ENCODE data around the gene CD3G. TPM values are rescaled to one million over a fixed set of nuclear protein-coding genes. Genes with fewer than 3 reads are reported as not detected.
"Not testable (repeated sequence)": the region's sequence is repeated elsewhere in the genome, so short reads cannot be mapped to it uniquely, and the experiment has no call there.

The CD3G gene
- polyA plus RNA-seq, 3 donors = 0.84 to 1.9 TPM; not detected in 1

DNA sequence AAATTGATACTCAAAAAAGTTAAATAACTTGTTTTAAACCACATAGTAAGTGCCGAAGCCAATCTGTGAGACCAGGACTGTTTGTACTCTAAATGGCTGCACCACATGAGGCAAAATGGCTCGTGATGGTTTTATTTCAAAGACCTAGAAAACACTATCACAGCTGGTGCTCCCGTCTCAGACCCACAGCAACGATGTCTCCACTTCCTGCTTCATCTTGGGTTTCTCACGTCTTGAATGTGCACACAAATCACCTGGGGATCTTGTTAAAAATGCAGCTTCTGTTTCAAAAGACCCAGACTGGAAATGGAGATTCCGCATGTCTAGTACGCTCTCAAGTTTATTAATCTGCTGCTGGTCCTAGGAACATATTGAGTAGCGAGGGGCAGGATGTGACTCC, 38.4 kb upstream of the CD3G start:
- H3K4me3 Mint-ChIP-seq = no peak overlapping the region
- no peak overlapping the region for H3K9ac ChIP-seq (ENCODE audit: insufficient read depth, low read length, poor library complexity, severe bottlenecking)
- no peaks in the 10 kb centered on the region for H3K27me3 ChIP-seq (ENCODE audit: control insufficient read depth in 2 of 2, insufficient read depth in 2 of 2, low read length in 2 of 2)
- no peaks in the 10 kb centered on the region for H4K20me1 ChIP-seq (ENCODE audit: insufficient read depth, low read length)
- DNase-seq = no peak
- TF ChIP-seq, protein P1, sequence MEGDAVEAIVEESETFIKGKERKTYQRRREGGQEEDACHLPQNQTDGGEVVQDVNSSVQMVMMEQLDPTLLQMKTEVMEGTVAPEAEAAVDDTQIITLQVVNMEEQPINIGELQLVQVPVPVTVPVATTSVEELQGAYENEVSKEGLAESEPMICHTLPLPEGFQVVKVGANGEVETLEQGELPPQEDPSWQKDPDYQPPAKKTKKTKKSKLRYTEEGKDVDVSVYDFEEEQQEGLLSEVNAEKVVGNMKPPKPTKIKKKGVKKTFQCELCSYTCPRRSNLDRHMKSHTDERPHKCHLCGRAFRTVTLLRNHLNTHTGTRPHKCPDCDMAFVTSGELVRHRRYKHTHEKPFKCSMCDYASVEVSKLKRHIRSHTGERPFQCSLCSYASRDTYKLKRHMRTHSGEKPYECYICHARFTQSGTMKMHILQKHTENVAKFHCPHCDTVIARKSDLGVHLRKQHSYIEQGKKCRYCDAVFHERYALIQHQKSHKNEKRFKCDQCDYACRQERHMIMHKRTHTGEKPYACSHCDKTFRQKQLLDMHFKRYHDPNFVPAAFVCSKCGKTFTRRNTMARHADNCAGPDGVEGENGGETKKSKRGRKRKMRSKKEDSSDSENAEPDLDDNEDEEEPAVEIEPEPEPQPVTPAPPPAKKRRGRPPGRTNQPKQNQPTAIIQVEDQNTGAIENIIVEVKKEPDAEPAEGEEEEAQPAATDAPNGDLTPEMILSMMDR (IDR thresholded peaks at IDR 0.05) = no peak
- no peaks in the 10 kb centered on the region for H3K79me2 ChIP-seq (ENCODE audit: insufficient read depth, low read length)
- intact Hi-C loops (cut with micrococcal nuclease) = no loop called here
- no peak overlapping the region for H3K27ac ChIP-seq (ENCODE audit: low read depth in 1 of 2, low read length in 2 of 2)
- H3K36me3 Mint-ChIP-seq = no peaks in the 10 kb centered on the region
- H3K4me2 ChIP-seq (replicated peaks; ENCODE audit: extremely low read depth, low read length, poor library complexity, severe bottlenecking) = no peak overlapping the region
- no peaks in the 10 kb centered on the region for H3K9me3 ChIP-seq (replicated peaks in 1 of 2; ENCODE audit: control insufficient read depth in 1 of 2, insufficient read depth in 1 of 2, low read length in 2 of 2)
- 72% methylated on average over 8 of the region's 8 CpGs for WGBS (ENCODE audit: insufficient coverage)
- H2AFZ ChIP-seq (ENCODE audit: insufficient read depth, low read depth, low read length, poor library complexity, severe bottlenecking) = no peak overlapping the region
- peaks cover 2 to 12% (median 3%) of the 10 kb centered on the region in 3 donors for H3K27me3 Mint-ChIP-seq (ENCODE audit: low read depth in 3 of 3)
- H3K36me3 ChIP-seq (replicated peaks in 1 of 2; ENCODE audit: control insufficient read depth in 1 of 2, insufficient read depth in 2 of 2, low read length in 2 of 2) = no peaks in the 10 kb centered on the region
- H3K9me3 Mint-ChIP-seq = peaks cover 0 to 3% (median 0%) of the 10 kb centered on the region in 7 donors
- no peak overlapping the region for H3K27ac Mint-ChIP-seq
- no peak overlapping the region for H3K4me3 ChIP-seq (replicated peaks in 1 of 3; ENCODE audit: low read depth in 2 of 3, low read length in 3 of 3)
- H3K4me1 ChIP-seq (ENCODE audit: control insufficient read depth in 1 of 2, insufficient read depth in 2 of 2, low read length in 2 of 2) = no peaks in the 10 kb centered on the region
- peaks cover 5% of the 10 kb centered on the region for H3K4me1 Mint-ChIP-seq

DNA sequence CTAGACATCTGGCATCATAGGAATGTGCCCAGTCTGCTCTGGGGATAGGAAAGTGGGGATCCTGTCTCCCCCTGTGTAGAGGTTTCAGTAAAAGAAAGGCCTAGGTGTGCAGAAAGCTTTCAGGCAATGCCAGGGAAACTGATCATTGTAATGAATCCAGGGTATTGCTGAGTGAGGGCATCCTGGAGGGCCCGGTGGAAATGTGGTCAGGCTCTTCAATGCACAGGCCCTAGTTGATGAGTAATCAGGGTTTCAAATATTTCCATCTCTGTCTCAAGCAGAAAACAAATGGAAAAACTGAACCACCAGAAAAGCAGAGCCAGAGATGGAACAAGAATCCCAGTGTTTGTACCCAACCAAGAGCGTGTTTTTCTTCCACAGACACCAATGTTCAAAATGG, 37.6 kb upstream of the CD3G start:
- no peak overlapping the region for H3K4me3 Mint-ChIP-seq
- intact Hi-C loops (cut with micrococcal nuclease) = no loop called here
- TF ChIP-seq, protein P1 (IDR thresholded peaks at IDR 0.05) = no peak
- H3K4me2 ChIP-seq (replicated peaks; ENCODE audit: extremely low read depth, low read length, poor library complexity, severe bottlenecking) = no peak overlapping the region
- WGBS (ENCODE audit: insufficient coverage) = no CpG with 5 or more reads among the region's 2 CpGs
- no peaks in the 10 kb centered on the region for H4K20me1 ChIP-seq (ENCODE audit: insufficient read depth, low read length)
- no peak overlapping the region for H3K4me3 ChIP-seq (replicated peaks in 1 of 3; ENCODE audit: low read depth in 2 of 3, low read length in 3 of 3)
- no peak overlapping the region for H3K9ac ChIP-seq (ENCODE audit: insufficient read depth, low read length, poor library complexity, severe bottlenecking)
- no peaks in the 10 kb centered on the region for H3K36me3 Mint-ChIP-seq
- DNase-seq = no peak
- H3K27me3 Mint-ChIP-seq (ENCODE audit: low read depth in 3 of 3) = peaks cover 2 to 12% (median 3%) of the 10 kb centered on the region in 3 donors
- no peak overlapping the region for H2AFZ ChIP-seq (ENCODE audit: insufficient read depth, low read depth, low read length, poor library complexity, severe bottlenecking)
- no peaks in the 10 kb centered on the region for H3K9me3 ChIP-seq (replicated peaks in 1 of 2; ENCODE audit: control insufficient read depth in 1 of 2, insufficient read depth in 1 of 2, low read length in 2 of 2)
- no peaks in the 10 kb centered on the region for H3K79me2 ChIP-seq (ENCODE audit: insufficient read depth, low read length)
- H3K27ac ChIP-seq (ENCODE audit: low read depth in 1 of 2, low read length in 2 of 2) = no peak overlapping the region
- no peak overlapping the region for H3K27ac Mint-ChIP-seq
- no peaks in the 10 kb centered on the region for H3K36me3 ChIP-seq (replicated peaks in 1 of 2; ENCODE audit: control insufficient read depth in 1 of 2, insufficient read depth in 2 of 2, low read length in 2 of 2)
- peaks cover 0 to 3% (median 0%) of the 10 kb centered on the region in 7 donors for H3K9me3 Mint-ChIP-seq
- H3K4me1 Mint-ChIP-seq = peaks cover 5% of the 10 kb centered on the region
- no peaks in the 10 kb centered on the region for H3K4me1 ChIP-seq (ENCODE audit: control insufficient read depth in 1 of 2, insufficient read depth in 2 of 2, low read length in 2 of 2)
- H3K27me3 ChIP-seq (ENCODE audit: control insufficient read depth in 2 of 2, insufficient read depth in 2 of 2, low read length in 2 of 2) = no peaks in the 10 kb centered on the region

DNA sequence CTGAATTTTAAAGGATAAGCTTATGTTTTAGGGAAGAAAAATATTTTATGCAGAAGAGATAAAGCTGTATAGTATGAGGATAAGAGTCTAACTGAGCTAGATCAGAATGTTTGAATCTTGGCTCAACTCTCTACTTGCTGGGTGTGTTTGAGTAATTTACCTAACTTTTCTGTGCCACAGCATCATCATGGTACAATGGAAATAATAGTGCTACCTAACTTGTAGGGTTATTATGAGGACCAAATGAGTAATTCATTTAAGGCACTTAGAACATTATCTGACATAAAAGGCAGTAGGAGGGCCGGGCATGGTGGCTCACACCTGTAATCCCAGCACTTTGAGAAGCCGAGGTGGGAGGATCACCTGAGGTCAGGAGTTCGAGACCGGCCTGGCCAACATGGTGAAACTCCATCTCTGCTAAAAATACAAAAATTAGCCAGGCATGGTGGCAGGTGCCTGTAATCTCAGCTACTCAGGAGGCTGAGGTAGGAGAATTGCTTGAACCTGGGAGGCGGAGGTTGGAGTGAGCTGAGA, 35.1 kb upstream of the CD3G start:
- H3K9ac ChIP-seq (ENCODE audit: insufficient read depth, low read length, poor library complexity, severe bottlenecking); intact Hi-C loops (cut with micrococcal nuclease); H4K20me1 ChIP-seq (ENCODE audit: insufficient read depth, low read length); H3K27me3 Mint-ChIP-seq (ENCODE audit: low read depth in 3 of 3); H3K36me3 Mint-ChIP-seq; H3K9me3 ChIP-seq (replicated peaks in 1 of 2; ENCODE audit: control insufficient read depth in 1 of 2, insufficient read depth in 1 of 2, low read length in 2 of 2); H3K4me3 Mint-ChIP-seq; H3K4me1 ChIP-seq (ENCODE audit: control insufficient read depth in 1 of 2, insufficient read depth in 2 of 2, low read length in 2 of 2); H3K36me3 ChIP-seq (replicated peaks in 1 of 2; ENCODE audit: control insufficient read depth in 1 of 2, insufficient read depth in 2 of 2, low read length in 2 of 2); H3K27me3 ChIP-seq (ENCODE audit: control insufficient read depth in 2 of 2, insufficient read depth in 2 of 2, low read length in 2 of 2); H2AFZ ChIP-seq (ENCODE audit: insufficient read depth, low read depth, low read length, poor library complexity, severe bottlenecking); H3K27ac ChIP-seq (ENCODE audit: low read depth in 1 of 2, low read length in 2 of 2); DNase-seq; H3K9me3 Mint-ChIP-seq; H3K4me1 Mint-ChIP-seq; H3K27ac Mint-ChIP-seq; H3K4me3 ChIP-seq (replicated peaks in 1 of 3; ENCODE audit: low read depth in 2 of 3, low read length in 3 of 3); H3K79me2 ChIP-seq (ENCODE audit: insufficient read depth, low read length); H3K4me2 ChIP-seq (replicated peaks; ENCODE audit: extremely low read depth, low read length, poor library complexity, severe bottlenecking): not testable (repeated sequence)
- 93% methylated on average over 3 of the region's 5 CpGs for WGBS (ENCODE audit: insufficient coverage)

All from CD14-positive monocyte (primary cell).